GM08714 (cell line): Measurements from ENCODE around the gene PRELID3B.
"Not testable (repeated sequence)": the region's sequence is repeated elsewhere in the genome, so short reads cannot be mapped to it uniquely, and the experiment has no call there.

Experiments used
- H3K4me3 ChIP-seq: fragments of 200-500 bp; sonication (Bioruptor generic); 2 replicates; pipeline ENCODE4 v1.5.1; 2014; ENCODE audit warnings: mild to moderate bottlenecking, low read length, inconsistent platforms
- ZNF274 ChIP-seq: IDR thresholded peaks from 2 replicates; pipeline ENCODE4 v1.6.1; 2012; ENCODE audit warnings: mild to moderate bottlenecking, low read depth, low read length

PRELID3B gene

GRCh38 chr20:59013031-59013951, 29.3 kb downstream of the PRELID3B start:
- TF ChIP-seq ZNF274, result no peak
- H3K4me3 ChIP-seq, result no peak overlapping the region

GRCh38 chr20:59011874-59012157, 30.8 kb downstream of the PRELID3B start:
- H3K4me3 ChIP-seq, result not testable (repeated sequence)

- no peak for TF ChIP-seq ZNF274
- H3K4me3 ChIP-seq, result no peak overlapping the region
Observed at GRCh38 chr20:59010995-59011873, 31.4 kb downstream of the PRELID3B start.

- no peak for TF ChIP-seq ZNF274
- no peak overlapping the region for H3K4me3 ChIP-seq
Observed at GRCh38 chr20:59010321-59010994, 32.1 kb downstream of the PRELID3B start.

GRCh38 chr20:59008715-59009336, 33.8 kb downstream of the PRELID3B start:
- H3K4me3 ChIP-seq, result no peak overlapping the region
- no peak for TF ChIP-seq ZNF274

- H3K4me3 ChIP-seq, result peak overlapping the region; percentile 70; the same call in 1 of the 2 replicates
- no peak for TF ChIP-seq ZNF274
Observed at GRCh38 chr20:59007665-59008511, 34.7 kb downstream of the PRELID3B start.

- H3K4me3 ChIP-seq, result peak within 1 kb of the TSS; percentile 70; the same call in 1 of the 2 replicates
- TF ChIP-seq ZNF274, result no peak
Observed at GRCh38 chr20:59006864-59007664, 35.5 kb downstream of the PRELID3B start, which contains the start of gene CTSZ. TSS of gene CTSZ (minus strand) at chr20:59007254. CDS start at chr20:59007128, 126 bp downstream.

- no peak for TF ChIP-seq ZNF274
- H3K4me3 ChIP-seq, result peak overlapping the region; percentile 70; the same call in 1 of the 2 replicates
Observed at GRCh38 chr20:59006167-59006863, 36.3 kb downstream of the PRELID3B start.

GRCh38 chr20:59005523-59006166, 36.9 kb downstream of the PRELID3B start:
- peak overlapping the region; percentile 70; the same call in 1 of the 2 replicates for H3K4me3 ChIP-seq
- no peak for TF ChIP-seq ZNF274

- peak overlapping the region; percentile 70; the same call in 1 of the 2 replicates for H3K4me3 ChIP-seq
- no peak for TF ChIP-seq ZNF274
Observed at GRCh38 chr20:59004763-59005522, 37.6 kb downstream of the PRELID3B start.

GRCh38 chr20:59004493-59004762, 38.2 kb downstream of the PRELID3B start:
- peak overlapping the region; percentile 7; the same call in 1 of the 2 replicates for H3K4me3 ChIP-seq
- TF ChIP-seq ZNF274, result no peak
